NCI-H187 (cell line): Measurements from ENCODE around the gene DEAF1.

Source experiments
- DNase-seq, 2 experiments: peaks; one replicate each; lab custom pipeline; 2025; lab: John Stamatoyannopoulos, UW

DEAF1 gene

DNA sequence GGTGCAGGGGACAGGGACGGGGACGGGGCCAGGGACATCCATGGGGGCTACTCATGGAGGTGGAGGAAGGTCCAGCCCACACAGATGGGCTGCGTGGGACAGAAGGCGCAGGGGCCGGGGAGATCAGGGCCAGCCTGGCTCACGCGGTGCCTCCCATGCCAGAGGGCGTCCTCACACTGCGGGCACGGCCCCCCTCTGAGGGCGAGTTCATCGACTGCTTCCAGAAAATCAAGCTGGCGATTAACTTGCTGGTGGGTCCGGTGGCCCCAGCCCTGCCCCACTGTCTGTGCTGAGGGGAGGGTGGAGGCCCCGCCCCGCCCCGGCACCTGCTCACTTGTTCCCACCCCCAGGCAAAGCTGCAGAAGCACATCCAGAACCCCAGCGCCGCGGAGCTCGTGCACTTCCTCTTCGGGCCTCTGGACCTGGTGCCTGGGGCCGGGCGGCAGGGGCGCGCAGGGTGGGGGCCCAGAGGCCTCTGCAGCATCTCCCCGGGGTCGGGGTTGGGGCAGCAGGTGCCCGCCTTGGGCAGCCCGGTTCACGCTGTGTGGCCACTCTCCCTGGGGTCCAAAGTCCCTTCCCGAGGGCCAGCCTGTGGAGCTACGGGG lies 26.8 kb upstream of the DEAF1 start:
- peak in 1 of 2 experiments; percentile 27 for DNase-seq

DNA sequence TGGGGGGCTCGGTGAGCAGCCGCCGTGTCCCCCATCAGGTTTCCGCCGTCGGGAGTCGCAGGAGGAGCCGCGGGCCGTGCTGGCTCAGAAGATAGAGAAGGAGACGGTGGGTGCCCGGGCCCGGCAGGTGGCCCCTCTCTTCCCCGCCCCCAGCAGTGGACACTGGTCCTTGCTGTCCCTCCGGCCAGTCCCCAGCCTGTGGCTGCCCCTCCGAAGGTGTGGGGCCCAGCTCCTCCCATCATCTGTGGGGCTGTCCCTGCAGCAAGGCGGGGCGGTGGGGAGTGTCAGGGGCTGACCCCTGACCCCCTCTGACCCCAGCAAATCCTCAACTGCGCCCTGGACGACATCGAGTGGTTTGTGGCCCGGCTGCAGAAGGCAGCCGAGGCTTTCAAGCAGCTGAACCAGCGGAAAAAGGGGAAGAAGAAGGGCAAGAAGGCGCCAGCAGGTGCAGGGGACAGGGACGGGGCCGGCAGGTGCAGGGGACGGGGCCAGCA lies 26.3 kb upstream of the DEAF1 start:
- no peak for DNase-seq

DNA sequence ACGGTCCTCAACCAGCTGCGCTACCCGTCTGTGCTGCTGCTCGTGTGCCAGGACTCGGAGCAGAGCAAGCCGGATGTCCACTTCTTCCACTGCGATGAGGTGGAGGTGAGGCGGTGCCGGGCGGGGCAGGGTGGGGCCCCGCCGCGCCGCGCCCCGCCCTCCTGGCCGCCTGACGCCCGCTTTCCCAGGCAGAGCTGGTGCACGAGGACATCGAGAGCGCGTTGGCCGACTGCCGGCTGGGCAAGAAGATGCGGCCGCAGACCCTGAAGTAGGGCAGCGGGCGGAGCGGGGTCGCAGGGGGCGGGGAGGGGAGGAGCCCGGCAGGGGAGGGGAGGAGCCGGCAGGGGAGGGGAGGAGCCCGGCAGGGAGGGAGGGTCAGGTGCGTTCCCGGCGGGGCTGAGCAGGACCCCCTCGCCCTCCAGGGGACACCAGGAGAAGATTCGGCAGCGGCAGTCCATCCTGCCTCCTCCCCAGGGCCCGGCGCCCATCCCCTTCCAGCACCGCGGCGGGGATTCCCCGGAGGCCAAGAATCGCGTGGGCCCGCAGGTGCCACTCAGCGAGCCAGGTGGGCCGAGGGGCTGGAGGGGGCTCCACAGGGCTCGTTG lies 25.7 kb upstream of the DEAF1 start:
- no peak for DNase-seq

DNA sequence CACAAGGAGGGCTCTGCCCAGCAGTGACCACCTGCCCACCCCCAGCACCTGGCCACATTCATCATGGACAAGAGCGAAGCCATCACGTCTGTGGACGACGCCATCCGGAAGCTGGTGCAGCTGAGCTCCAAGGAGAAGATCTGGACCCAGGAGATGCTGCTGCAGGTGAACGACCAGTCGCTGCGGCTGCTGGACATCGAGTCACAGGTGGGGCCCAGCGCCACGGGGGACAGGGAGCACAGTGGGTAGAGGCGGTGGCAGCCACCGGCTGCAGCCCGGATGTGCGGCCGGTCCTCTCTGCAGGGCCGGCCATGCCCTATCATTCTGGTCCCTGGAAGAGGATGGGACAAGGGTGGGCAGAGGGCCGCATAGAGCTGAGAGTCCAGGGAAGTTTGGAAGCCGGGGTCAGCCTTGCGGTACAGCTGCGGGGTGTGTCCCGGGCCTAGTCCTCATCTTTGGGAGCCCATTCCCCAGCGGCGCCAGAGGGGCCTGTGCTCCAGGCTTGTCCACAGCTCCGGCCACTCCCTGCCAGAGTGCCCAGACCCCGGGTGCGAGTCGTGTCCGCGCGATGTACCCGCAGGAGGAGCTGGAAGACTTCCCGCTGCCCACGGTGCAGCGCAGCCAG lies 25.1 kb upstream of the DEAF1 start:
- no peak for DNase-seq

DNA sequence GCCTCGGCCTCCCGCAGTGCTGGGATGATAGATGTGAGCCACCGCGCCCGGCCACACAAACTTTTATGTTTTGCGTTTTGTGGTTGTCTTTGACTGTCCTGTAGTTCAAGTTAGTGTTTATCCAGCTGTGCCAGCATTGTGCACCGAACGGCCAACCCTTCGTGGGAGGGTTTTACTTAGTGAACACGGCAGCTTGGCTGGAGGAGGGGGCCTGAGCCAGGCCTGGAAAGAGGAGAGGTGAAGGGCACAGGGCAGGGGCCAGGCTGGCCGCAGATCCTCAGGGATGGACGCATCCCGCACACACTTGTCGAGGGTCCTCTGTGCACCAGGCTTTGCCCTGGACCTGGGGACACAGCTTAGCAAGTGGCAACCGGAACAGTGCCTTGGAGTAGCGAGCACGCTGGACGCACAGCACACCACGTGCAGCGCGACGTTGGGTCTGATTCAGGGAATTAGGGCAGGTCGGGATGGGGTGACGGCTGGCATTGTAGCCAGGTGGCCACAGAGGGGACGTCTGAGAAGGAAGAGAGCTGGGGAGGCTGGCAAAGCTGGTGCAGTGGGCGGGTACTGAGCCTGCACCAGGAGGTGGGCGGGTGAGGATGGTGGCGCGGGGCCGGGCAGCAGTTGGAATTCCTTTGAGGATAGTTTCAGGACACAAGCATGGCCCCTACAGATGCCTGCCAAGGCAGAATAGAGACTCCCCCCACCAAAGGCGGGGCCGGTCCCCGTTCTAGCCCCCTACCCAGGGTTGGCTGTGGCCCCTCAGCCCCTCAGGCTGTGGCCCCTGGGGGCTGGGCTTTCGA lies 24.4 kb upstream of the DEAF1 start:
- DNase-seq = no peak

DNA sequence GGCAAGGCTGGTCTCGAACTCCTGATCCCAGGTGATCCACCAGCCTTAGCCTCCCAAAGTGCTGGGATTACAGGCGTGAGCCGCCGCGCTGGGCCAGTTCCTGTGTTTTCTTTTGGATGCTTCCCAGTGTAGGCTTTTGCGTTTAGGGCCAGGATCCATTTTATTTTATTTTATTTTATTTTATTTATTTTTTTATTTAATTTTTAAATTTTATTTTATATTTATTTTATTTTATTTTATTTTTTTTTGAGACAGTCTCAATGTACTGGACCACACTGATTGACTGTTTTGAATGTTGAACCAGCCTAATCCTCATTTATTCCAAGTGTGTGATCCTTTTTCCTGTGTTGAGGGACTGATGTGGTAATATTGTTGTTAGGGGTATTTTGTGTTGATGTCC lies 19.4 kb upstream of the DEAF1 start:
- DNase-seq = no peak

DNA sequence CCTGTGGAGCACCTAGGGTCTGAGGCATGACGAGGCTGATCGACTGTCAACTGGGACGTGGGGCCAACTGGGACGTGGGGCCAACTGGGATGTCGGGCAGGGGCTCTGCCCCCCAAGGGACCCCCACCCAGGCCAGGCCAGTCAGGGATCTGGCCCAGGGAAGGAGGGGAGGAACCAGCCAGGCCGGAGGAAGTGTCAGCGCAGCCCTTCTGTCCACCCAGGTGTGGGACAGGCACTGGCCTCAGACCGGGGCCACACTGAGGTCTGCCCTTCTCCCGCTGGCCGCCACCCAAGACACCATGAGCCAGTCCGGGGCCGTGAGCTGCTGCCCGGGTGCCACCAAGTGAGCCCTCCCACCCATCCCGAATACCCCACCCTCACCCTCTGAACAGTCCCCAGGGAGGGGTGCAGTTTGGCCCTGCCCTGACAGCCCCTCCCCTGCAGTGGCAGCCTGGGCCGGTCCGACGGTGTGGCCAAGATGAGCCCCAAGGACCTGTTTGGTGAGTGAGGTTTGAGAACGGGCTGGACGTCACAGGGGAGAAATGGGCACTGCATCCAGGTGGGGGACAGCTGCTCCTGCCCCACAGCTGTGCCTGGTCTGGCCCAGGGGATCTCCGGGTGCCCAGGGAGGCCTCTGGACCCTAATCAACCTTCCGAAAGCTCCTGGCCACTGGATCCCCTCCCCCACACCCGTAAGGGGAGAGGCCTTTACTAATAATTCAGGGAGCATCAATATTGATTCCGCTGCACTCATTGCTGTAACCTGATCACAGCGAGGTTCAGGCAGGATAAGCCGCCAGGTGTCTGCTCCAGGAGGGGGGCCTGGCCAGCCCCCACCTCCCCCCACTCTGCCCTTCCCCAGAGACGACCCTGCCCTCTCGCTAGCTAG lies 14.3 kb upstream of the DEAF1 start:
- DNase-seq = no peak

DNA sequence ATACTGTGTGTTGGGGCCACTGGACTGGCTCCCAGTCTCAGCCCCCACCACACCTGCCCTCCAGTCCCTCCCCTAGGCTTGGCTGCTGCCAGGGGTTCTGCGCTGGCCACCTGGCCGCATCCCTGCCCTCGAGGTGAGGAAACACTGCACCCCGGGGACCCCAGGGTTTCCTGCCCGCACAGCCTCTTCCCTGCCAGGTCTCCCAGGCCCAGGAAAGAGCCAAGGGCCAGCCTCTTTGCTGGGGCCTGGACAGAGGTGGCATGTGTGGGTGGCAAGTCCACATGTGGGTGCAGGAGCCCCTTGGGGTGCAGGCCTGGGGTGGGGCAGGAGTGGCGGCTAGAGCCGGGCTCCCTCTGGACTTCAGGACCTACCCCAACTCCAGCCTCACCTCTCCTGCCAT lies 13.5 kb upstream of the DEAF1 start:
- no peak for DNase-seq

DNA sequence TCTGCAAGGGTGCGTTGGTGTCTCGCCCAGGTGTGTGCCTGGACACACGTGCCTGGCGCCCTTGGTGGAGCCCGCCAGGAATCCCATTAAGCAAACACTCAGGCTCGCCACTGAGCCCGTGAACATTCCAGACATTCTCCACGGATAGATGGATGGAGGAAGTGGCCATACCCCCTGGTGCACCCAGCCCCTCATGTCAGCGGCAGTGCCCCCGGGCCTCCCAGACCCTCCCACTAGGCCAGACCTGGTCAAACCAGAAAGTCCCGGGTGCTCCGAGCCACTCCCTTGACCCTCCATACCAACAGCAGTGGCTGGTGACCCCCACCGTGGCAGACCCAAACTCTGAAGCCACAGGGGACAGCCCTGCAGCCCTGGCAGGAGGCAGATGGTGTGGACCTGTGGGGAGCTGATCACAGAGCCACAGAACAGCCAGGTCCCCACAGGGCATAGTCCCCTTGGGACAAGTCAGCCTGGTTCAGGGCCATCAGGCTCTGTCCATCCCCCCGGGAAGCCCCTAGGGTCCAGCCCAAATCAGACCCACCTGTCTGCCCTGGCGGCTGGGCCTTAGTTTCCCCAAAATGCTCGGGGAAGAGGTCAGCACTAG lies 12.9 kb upstream of the DEAF1 start:
- no peak for DNase-seq

DNA sequence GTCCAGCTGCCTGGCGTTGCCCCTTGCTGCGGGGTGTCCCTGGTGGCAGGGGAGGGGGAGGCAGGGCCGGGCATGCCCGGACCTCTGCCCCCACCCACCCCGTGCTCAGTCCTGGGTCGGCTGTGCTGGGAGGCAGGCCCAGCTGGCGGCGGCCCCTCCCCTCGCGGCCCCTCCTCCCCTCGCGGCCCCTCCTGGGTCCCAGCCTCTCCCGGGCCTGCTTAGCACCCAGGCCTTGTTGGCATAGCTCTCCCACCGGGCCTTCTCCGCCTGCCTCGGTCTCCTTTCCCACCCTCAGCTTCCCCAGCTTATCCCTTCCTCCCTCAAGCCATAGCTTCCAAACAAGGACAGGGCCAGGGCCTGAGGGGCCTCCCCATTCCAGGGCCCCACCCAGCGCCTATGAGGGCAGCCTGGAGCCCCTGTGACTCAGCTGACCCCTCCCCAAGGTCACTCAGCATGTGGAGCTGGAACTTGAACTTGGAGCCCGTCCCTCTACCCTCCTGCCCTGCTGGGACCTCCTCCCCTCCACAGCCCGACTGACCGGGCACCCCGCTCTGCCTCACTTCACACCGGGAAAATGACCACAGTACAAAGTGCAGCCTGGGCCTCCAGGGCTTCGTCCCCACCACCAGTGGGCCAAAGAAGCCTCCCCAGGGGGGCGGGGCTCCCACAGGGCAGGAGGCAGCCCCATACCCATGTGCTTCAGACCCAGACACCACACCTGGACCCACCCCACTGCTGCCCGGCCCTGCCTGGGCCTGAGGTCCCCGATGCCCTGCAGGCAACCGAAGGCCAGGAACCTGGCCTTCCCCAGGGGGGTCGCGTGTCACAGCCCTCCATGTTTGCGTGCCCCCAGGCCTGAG lies 12.2 kb upstream of the DEAF1 start:
- DNase-seq = no peak

DNA sequence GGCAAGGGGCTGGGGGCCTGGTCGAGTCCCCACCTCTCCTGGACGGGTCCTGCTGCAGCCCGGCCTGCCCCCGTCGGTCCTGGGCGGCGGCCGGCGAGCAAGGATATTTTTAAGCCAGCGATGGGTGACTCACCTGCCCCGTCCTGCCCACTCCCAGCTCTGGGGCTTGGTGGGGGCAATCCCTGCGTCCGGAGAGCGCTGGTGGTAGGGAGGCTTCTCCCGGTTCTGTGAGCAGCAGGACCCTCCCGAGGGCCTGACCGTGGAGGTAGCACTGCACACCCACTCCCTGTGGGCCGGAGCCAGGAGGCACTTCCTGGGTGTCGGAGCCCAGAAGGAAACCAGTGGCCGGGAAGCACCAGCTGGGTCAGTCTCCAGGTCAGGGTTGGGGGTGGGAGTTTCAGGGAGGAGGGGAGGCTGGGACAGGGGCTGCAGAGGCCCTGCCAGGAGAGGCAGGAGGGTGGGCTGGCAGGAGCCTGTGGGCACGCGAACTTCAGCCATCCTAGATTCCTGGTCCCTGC lies 11.5 kb upstream of the DEAF1 start:
- DNase-seq = no peak

DNA sequence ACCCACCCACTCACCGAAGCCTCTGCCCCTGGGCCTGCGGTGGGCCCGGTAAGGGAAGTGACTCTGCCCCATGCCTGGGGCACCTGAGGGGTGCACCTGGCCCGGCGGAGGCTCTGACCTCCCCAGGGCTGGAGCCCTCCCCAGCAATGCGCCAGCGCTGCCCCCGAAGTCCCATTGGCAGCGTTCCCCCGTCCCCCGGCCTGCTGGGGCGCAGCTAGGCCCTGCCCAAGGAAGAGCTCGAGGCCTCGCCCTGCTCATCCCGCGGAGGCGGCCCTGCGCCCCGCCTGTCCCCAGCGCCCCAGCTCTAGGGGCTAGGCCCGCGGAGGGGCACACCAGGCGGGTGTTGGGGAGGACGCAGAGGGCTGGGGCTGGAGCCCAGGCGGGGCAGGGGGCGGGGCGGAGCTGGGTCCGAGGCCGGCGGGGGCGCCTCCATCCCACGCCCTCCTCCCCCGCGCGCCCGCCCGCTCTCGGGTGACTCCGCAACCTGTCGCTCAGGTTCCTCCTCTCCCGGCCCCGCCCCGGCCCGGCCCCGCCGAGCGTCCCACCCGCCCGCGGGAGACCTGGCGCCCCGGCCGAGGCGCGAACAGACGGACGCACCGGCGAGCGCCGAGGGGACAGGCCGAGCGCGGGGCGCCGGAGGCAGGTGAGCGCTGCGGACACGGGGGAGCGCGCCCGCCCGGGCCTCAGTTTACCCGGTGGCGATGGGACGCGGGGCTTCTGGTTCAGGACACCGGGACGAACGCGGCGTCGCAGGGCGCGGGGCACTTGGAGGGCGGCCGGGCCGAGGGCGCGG lies 10.8 kb upstream of the DEAF1 start, which contains the start of gene EPS8L2:
Gene EPS8L2 (plus strand): TSS at position 586 of the 793 bp plus-strand sequence. CDS start 3,177 bp downstream, outside the sequence.
- no peak for DNase-seq

DNA sequence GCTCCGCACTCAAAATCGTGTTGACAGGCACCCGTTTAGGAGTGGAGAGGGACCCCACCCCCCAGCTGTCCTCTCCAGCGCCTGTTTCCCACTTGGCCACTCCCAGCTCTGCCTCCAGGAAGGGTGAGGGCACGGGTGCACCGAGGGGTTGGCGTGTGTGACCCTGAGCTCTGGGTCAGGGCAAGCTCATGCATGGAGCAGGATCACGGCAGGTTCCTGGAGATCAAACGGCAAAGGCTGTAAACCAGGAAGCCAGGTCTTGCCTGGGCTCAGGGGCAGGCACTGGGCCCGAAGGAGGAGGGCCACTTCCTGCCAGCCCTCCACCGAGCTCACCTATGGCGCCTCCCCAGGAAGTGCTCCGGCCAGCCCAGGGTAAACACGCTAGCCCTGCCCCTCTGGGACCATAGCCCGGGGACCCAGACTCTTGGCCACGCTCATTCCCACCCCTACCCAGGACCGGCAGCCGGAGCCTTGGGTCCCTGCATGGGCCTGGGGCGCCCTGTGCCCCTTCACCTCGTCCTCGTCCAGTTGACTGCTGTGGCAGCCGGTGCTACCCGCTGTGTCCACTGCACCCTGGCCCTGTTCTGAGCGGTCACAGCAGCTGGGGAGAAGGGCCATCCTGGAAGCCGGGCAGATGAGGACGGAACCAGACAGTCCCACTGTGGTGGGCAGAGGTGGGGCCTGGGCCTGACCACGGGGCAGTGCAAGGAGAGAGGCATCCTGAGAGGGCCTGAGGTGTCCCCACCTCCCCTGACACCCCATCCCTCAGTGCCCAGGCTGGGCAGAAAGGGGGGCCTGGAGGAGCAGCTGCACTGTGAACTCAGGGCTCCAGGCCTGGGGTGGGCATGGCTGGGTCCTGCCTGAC lies 10.0 kb upstream of the DEAF1 start:
- no peak for DNase-seq

DNA sequence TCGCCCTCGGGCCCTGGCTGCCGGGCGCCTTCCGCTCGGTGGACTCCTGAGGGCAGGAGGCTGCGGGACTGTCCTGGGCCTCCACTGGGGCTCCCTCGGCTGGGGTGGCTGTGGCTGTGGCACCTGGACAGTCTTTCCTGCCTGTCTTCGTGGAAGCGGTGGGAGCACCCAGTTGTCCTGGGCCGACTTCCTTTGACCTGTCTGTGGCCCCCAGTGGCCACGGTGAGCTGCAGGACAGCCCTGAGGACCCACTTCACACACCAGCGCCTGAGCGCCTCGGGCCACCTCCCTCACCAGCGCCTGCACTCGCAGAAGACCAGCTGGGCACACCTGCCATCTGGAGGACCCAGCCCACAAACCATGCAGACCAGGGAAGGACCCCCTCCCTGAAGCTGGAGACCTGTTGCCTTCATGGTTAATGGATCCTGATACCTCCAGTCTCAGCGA lies 9.2 kb upstream of the DEAF1 start:
- no peak for DNase-seq

DNA sequence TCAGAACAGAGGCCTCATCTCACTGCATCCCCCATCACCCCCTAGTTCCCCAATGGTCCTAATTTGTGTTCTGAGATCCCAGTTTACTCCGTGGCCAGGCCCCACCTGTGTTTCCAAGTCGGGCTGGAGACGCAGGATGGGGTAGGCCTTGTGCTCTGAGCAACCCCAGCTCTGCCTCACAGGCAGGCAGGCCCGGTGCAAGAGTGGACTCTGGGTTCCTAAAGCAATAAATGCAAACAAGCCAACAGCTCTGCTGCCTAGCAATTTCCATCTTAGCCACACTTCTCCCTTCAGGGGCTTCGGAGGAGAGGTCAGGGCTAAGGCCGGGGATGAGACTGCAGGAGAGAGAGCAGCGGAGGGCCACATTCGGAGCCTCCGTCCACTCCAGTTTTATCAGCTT lies 8.5 kb upstream of the DEAF1 start:
- no peak for DNase-seq

DNA sequence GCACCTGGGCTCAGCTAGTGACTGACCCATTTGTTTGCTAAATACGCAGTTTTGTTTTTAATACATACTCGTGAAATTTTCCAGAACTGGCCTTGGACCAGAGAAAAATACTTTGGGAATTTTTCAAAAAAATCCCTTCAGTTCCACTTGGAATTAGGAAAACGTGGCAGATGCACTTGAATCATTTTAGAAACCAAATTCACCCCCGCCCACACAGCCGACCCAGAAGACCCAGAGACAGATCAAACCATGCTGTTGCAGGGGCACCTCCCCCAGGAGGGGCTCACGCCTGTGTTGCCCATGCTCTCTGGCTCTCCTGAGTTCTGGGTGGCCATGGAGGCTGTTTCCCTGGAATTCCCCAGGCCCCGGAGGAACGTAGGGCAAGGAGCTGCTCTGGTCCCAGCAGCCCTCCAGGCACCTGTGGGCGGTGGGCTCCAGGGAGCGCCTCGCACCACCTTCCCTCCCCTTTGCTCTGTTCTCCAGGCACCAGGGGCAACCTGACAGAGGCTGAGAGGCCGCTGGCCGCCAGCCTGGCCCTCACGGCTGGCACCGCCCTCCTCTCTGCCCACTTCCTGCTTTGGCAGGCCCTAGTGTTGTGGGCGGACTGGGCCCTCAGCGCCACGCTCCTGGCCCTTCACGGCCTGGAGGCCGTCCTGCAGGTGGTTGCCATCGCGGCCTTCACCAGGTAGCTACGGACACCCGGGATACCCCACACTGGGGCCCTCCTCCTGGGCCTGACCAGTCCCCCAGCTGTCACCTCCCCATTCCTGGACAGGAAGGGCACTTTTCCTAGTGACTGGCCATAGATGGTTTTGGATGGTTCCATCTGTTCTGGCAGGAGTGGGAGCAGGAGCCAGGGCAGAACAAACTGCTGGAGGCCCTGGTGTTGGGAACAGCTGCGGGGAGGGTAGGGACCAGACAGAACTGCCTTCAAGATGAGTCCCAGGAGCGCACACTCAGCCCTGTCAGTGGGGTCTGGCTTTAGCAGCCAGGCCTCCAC lies 7.7 kb upstream of the DEAF1 start:
- DNase-seq = no peak
